Measurements from ENCODE around the gene STARD3NL. TPM values are rescaled to one million over a fixed set of nuclear protein-coding genes. Genes with fewer than 3 reads are reported as not detected.
"Not testable (repeated sequence)": the region's sequence is repeated elsewhere in the genome, so short reads cannot be mapped to it uniquely, and the experiment has no call there.

The STARD3NL gene
- total RNA-seq, 1 donor from 2014 or later: 26.4 TPM

GRCh38 chr7:38215735-38216670 lies 38.0 kb downstream of the STARD3NL start:
- peak; percentile 89 for DNase-seq (ENCODE audit: low spot score)
- intact Hi-C loops (cut with DNase I): loop anchor here (5.0 kb wide), 1 partner anchor 39 kb away; the partner anchor contains the start of gene STARD3NL

GRCh38 chr7:38217672-38218071 lies 39.6 kb downstream of the STARD3NL start:
- no peak for DNase-seq (ENCODE audit: low spot score)
- intact Hi-C loops (cut with DNase I): loop anchor here (2.0 to 5.0 kb wide), 2 partner anchors 40 to 317 kb away; partner anchors contain the start of gene STARD3NL

- intact Hi-C loops (cut with DNase I): no loop called here
- no peak for DNase-seq (ENCODE audit: low spot score)
Observed at GRCh38 chr7:38220452-38220851, 42.4 kb downstream of the STARD3NL start.

- intact Hi-C loops (cut with DNase I): loop anchor here (2.0 kb wide), 1 partner anchor 116 kb away; no protein-coding TSS in a partner anchor
- DNase-seq (ENCODE audit: low spot score): no peak
Observed at GRCh38 chr7:38222481-38223096, 44.5 kb downstream of the STARD3NL start.

GRCh38 chr7:38223306-38223705 lies 45.3 kb downstream of the STARD3NL start:
- intact Hi-C loops (cut with DNase I): loop anchor here (2.0 kb wide), 1 partner anchor 117 kb away; no protein-coding TSS in a partner anchor
- no peak for DNase-seq (ENCODE audit: low spot score)

- intact Hi-C loops (cut with DNase I): no loop called here
Observed at GRCh38 chr7:38224392-38224791, 46.3 kb downstream of the STARD3NL start.

GRCh38 chr7:38229386-38229785 lies 51.3 kb downstream of the STARD3NL start:
- intact Hi-C loops (cut with DNase I): no loop called here
- DNase-seq (ENCODE audit: low spot score): no peak

More at GRCh38 chr7:38224392-38224791, 46.3 kb downstream of the STARD3NL start:
- no peak for DNase-seq (ENCODE audit: low spot score)

- intact Hi-C loops (cut with DNase I): no loop called here
- no peak for DNase-seq (ENCODE audit: low spot score)
Observed at GRCh38 chr7:38229884-38230642, 52.0 kb downstream of the STARD3NL start.

GRCh38 chr7:38232502-38233366 lies 54.7 kb downstream of the STARD3NL start:
- intact Hi-C loops (cut with DNase I): no loop called here
- peak; percentile 80 for DNase-seq (ENCODE audit: low spot score)

- DNase-seq (ENCODE audit: low spot score); intact Hi-C loops (cut with DNase I): not testable (repeated sequence)
Observed at GRCh38 chr7:38234759-38235158, 56.7 kb downstream of the STARD3NL start.

GRCh38 chr7:38235606-38236005 lies 57.6 kb downstream of the STARD3NL start:
- intact Hi-C loops (cut with DNase I): no loop called here

GRCh38 chr7:38239129-38239528 lies 61.1 kb downstream of the STARD3NL start:
- DNase-seq (ENCODE audit: low spot score); intact Hi-C loops (cut with DNase I): not testable (repeated sequence)

More at GRCh38 chr7:38235606-38236005, 57.6 kb downstream of the STARD3NL start:
- DNase-seq (ENCODE audit: low spot score): no peak

GRCh38 chr7:38241071-38241470 lies 63.0 kb downstream of the STARD3NL start:
- intact Hi-C loops (cut with DNase I): no loop called here
- no peak for DNase-seq (ENCODE audit: low spot score)

GRCh38 chr7:38242814-38243213 lies 64.8 kb downstream of the STARD3NL start:
- intact Hi-C loops (cut with DNase I): no loop called here
- no peak for DNase-seq (ENCODE audit: low spot score)

- intact Hi-C loops (cut with DNase I): not testable (repeated sequence)
Observed at GRCh38 chr7:38243345-38243744, 65.3 kb downstream of the STARD3NL start.

GRCh38 chr7:38244516-38244915 lies 66.5 kb downstream of the STARD3NL start:
- no peak for DNase-seq (ENCODE audit: low spot score)
- intact Hi-C loops (cut with DNase I): no loop called here

More at GRCh38 chr7:38243345-38243744, 65.3 kb downstream of the STARD3NL start:
- DNase-seq (ENCODE audit: low spot score): not testable (repeated sequence)

GRCh38 chr7:38245409-38245977 lies 67.4 kb downstream of the STARD3NL start:
- intact Hi-C loops (cut with DNase I): no loop called here
- no peak for DNase-seq (ENCODE audit: low spot score)

GRCh38 chr7:38248069-38248567 lies 70.1 kb downstream of the STARD3NL start:
- DNase-seq (ENCODE audit: low spot score): no peak
- intact Hi-C loops (cut with DNase I): no loop called here
